PFSK-1 (cell line): Measurements from ENCODE around the gene TRHDE.

ENCODE experiments used
- FOXP2 ChIP-seq: optimal IDR thresholded peaks from 2 replicates; pipeline ENCODE3; 2011; ENCODE audit warnings: borderline replicate concordance, control low read depth, inconsistent platforms; ENCODE audit not compliant: insufficient read depth; ENCODE audit errors: extremely low read length, extremely low read depth
- POLR2AphosphoS5 ChIP-seq: IDR thresholded peaks from 2 replicates; pipeline ENCODE4 v1.6.1; 2012; ENCODE audit warnings: low read depth, mild to moderate bottlenecking, control low read depth, low read length, moderate library complexity
- REST ChIP-seq, 2 experiments: IDR thresholded peaks; 2 replicates each; pipeline versions ENCODE4 v1.6.1 to v1.8.0; 2011 to 2012; ENCODE audit warnings: low read depth in 2 of 2, low read length in 2 of 2, control low read depth in 1 of 2, inconsistent platforms in 1 of 2, mild to moderate bottlenecking in 1 of 2, moderate library complexity in 1 of 2; ENCODE audit not compliant: insufficient read depth in 1 of 2
- SIN3A ChIP-seq: IDR thresholded peaks from 2 replicates; pipeline ENCODE4 v1.6.1; 2012; ENCODE audit warnings: mild to moderate bottlenecking, low read length, moderate library complexity, borderline replicate concordance; ENCODE audit not compliant: insufficient read depth
- TAF1 ChIP-seq: IDR thresholded peaks from 2 replicates; pipeline ENCODE4 v1.6.1; 2012; ENCODE audit warnings: low read length, control low read depth, borderline replicate concordance; ENCODE audit not compliant: insufficient read depth

TRHDE gene

GRCh38 chr12:72602581-72602980 lies 330.4 kb downstream of the TRHDE start:
- TF ChIP-seq REST (IDR thresholded peaks at IDR 0.05; ENCODE audit: insufficient read depth in 1 of 2, low read depth in 2 of 2, low read length in 2 of 2) (no peak), POLR2AphosphoS5 (no peak), FOXP2 (no peak), TAF1 (no peak), SIN3A (no peak)

GRCh38 chr12:72605975-72606374 lies 333.8 kb downstream of the TRHDE start:
- TF ChIP-seq SIN3A, result no peak

DNA sequence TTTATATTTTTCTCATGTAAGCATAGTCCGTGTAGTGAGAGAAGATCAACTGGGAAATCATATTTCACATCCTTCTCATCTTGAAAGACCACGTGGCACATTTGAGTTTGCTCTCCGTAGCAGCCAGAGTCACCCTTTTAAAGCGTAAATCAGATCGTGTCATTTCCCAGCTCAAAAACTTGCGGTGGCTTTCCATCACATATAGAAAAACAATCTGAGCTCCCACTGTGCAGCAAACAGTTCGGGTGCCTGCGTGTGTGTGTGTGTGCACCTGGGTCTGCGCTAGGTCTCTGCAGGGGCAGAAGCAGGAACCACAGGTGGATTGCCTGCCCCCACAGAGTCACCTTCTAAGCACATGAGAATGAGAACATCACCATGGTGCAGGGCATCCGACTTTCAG lies 338.2 kb downstream of the TRHDE start:
- TF ChIP-seq REST (IDR thresholded peaks at IDR 0.05; ENCODE audit: insufficient read depth in 1 of 2, low read depth in 2 of 2, low read length in 2 of 2) (no peak), FOXP2 (no peak), POLR2AphosphoS5 (no peak), TAF1 (no peak), SIN3A (no peak)

GRCh38 chr12:72610854-72611358 lies 338.7 kb downstream of the TRHDE start:
- TF ChIP-seq REST (IDR thresholded peaks at IDR 0.05; ENCODE audit: insufficient read depth in 1 of 2, low read depth in 2 of 2, low read length in 2 of 2), result no peak
- no peak for TF ChIP-seq SIN3A
- no peak for TF ChIP-seq FOXP2
- no peak for TF ChIP-seq POLR2AphosphoS5
- no peak for TF ChIP-seq TAF1

DNA sequence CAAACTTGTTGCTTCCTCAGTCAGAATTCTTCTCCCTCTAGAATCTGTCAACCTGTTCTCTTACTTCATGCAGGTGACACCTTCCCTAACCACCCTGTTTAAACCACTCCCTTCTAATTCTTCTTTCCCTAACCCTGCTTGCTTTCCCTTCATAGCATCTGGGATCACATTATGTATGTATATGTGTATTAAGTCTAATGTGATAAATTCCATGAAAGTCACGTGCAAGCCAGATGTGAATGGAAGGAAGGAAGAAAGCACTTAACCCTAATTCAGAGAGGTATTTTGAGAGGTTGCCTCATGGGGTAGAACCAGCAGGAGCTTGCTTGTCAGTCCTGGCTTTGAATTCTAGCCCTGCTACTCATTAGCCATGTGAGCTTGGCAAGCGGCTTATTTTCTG lies 340.0 kb downstream of the TRHDE start:
- no peak for TF ChIP-seq POLR2AphosphoS5
- TF ChIP-seq TAF1, result no peak
- no peak for TF ChIP-seq REST (IDR thresholded peaks at IDR 0.05; ENCODE audit: insufficient read depth in 1 of 2, low read depth in 2 of 2, low read length in 2 of 2)
- TF ChIP-seq SIN3A, result no peak
- TF ChIP-seq FOXP2, result no peak
